GM18520 (cell line): Measurements from ENCODE around the gene EQTN.

Experiments used
- ATAC-seq: cut with Tn5 transposase; IDR thresholded peaks from one replicate; pipeline ENCODE4 v1.9.1; 2021; ENCODE audit not compliant: unreplicated experiment

The EQTN gene

GRCh38 chr9:27297050-27297449 lies at the start of gene EQTN:
TSS of gene EQTN (minus strand) at chr9:27297150. CDS start at chr9:27297055, 95 bp downstream.
- ATAC-seq, result no peak

DNA sequence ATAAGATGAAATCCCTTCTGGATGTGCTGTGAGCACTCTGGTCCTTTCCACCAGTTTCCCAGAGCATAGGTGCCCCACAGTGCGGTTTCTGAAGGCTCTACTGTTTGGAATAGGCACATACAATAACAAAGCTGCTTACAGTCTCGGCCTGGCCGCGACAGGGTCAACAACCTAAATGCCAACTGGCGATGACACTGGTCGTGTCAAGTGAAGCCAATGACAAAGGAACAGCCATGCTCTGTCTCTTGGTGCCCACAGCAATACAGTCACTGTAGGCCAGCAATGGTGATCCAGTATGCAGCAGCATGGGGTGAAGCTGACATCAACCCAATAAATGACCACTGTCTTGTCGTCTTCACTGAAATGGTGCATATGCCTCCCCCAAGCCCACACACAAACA lies 47.8 kb upstream of the EQTN start:
- no peak for ATAC-seq

DNA sequence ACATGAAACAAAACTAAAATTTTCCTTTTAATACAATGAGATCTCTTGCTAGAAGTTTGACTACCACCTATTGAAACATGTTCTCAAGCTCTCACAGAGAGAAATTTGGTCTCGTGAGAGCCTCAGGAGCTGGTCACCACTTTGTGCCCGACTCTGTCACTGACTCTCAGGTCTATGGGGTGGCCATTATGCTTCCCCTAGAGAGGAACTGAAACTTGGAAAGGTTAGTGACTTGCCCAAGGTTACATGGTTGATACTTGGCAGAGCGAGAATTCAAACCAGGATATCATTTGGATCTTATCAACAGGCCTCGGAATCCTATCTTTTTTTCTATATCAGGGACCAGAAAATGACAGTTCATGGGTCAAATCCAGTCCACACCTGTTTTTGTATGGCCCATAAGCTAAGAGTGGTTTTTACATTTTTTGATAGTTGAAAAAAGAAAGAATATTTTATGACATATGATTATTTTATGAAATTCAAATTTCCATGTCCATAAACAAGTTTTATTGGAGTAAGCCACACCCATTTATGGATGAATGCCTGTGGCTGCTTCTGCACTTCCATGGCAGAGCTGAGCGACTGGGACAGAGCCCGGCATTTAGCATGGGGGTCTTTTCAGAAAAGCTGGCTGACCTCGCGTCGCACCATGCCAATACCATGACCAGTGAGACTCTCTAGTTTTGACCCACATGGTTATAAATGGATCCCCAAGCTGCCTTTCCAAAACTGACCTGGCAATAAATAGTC lies 44.8 kb upstream of the EQTN start:
- ATAC-seq, result no peak

GRCh38 chr9:27340961-27341511 lies 44.1 kb upstream of the EQTN start:
- no peak for ATAC-seq

- ATAC-seq, result no peak
Measured at GRCh38 chr9:27340285-27340674, 43.3 kb upstream of the EQTN start.

- ATAC-seq, result no peak
Measured at GRCh38 chr9:27339661-27340284, 42.8 kb upstream of the EQTN start.

GRCh38 chr9:27338527-27338903 lies 41.6 kb upstream of the EQTN start:
- no peak for ATAC-seq

GRCh38 chr9:27337833-27338526 lies 41.0 kb upstream of the EQTN start:
- ATAC-seq, result no peak

- ATAC-seq, result no peak
Measured at GRCh38 chr9:27337236-27337635, 40.3 kb upstream of the EQTN start.

DNA sequence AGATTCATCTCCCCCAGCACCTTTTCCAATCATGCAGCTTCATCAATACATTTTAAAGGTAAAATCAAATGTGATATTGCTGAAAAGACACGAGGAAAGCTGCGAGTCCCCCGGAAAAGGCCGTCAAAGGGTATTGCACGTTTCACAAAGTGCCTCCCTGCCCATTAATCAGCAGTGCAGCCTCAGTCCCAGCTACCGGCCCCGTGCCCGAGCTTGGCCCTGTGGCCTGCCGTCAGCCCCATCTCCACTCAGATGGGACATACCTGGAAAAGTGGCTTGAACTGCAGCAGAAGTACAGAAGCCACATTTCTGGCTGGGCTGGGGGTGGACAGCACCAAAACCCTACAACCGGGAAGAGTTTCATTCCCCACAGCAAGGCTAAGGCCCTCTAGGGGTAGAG lies 39.9 kb upstream of the EQTN start:
- ATAC-seq, result no peak

- ATAC-seq, result no peak
Measured at GRCh38 chr9:27336126-27336525, 39.2 kb upstream of the EQTN start.

GRCh38 chr9:27335075-27335474 lies 38.1 kb upstream of the EQTN start:
- ATAC-seq, result no peak

GRCh38 chr9:27333241-27334052 lies 36.5 kb upstream of the EQTN start:
- ATAC-seq, result peak; percentile 64

DNA sequence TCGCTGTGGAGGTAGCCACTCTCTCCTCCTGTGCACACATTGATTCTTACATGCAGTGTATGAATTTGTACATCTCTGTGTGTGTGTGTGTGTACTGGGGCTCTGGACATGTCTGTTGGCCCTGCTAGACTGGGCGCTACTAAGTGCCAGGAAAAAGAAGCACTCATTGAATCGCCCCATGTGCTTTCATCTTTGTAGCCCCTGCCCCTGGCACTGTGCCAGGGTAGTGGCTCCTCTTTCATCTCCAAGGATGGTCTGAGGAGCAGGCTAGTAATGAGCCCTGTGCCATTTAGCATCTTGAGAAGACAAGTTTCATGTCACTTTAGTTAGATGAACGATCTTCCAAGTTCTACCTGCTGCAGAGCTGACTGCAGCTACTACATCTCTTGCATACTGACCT lies 34.4 kb upstream of the EQTN start:
- ATAC-seq, result no peak

DNA sequence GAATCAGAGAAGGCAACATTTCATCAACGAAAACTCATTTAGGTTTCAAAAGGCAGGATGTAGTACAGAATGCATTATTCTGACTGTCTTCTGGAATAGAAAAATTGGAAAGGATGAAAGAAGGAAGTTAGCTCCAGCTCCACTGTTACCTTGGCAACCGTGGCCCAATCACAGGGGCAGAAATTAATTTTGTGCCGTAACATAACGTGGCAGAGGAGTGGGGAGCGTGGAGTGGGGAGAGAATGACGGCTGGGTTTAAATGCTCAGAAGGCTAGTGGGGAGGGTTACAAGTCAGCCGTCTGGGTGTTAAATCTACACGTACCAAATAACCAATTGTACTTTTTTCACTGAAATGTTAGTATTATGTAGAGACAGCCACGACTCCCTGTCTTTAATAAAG lies 32.3 kb upstream of the EQTN start:
- ATAC-seq, result no peak

GRCh38 chr9:27328483-27328882 lies 31.5 kb upstream of the EQTN start:
- ATAC-seq, result no peak

GRCh38 chr9:27311184-27311583 lies 14.2 kb upstream of the EQTN start:
- ATAC-seq, result no peak

DNA sequence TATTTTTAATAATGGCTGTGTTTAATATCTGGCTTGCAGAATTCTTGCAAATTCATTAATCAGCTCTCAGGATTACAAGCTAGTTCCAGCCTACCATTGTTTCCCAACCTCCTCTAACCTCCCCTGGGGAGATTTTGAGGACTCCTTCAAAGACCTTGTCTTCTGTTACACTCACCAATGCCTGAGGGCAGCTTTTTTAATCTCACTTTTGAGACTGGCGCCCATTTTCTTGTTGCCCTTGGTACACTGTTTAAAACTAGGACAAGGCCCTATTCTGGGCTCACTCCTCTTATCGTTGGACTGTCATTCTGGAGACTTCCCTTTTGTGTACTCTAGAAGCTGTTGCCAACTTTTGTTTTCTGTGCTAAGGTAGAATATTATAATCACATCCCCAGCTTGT lies 13.6 kb upstream of the EQTN start:
- ATAC-seq, result no peak

DNA sequence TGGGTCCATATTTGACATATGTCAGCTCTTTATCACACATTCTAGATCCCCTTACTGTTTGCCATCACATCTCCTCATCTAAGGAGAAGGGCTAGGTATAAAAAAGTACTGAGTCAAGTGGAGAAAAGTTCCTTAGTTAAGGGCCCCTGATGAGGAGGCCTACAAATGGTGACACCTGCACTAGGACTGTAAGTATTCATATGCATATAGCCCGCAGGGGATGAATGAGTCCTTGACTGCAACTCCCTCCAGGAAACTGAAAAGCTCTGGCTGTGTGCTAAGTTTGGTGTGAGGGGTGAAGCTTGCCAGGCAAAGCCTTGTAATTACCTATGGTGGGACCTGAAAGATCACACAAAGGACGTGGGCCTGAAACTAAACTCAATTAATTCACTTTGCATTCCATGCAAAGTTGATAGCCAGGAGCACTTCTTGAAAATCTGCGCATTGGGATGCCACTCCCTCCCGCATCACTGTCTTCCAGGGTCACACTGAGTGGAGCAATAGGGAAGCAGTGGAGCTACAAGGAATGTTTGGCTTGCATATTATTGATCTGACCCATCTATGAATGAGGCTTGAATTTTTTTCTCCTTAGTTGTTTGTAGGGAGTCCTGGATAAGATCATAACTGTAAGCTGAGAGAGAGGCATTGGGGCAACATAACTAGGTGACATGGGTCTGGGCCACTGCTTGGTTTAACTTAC lies 11.9 kb upstream of the EQTN start:
- no peak for ATAC-seq

- ATAC-seq, result no peak
Measured at GRCh38 chr9:27304521-27304920, 7.6 kb upstream of the EQTN start.

DNA sequence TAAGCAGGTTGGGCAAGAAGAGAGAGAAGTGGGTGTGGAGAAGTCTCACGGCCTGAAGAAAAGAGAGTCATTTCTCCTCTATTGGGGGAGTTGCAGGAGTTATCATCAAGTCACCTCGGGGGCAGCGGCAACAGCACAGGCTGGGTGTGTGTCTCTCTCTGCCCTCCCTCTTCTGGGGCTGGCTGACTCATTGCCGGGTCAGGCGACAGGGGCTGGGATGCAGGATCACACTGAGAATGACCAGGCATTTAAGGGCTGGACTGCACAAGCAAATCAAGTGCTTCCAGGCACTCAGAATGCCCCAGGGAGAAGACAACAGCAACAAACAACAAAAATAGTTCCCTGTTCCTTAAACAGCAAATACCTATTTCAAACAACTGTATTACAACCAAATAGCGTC lies 6.3 kb upstream of the EQTN start:
- ATAC-seq, result no peak
